Activated CD8-positive, alpha-beta memory T cell treated with anti-CD3 and anti-CD28 coated beads, Interleukin-2, amount 50 U/mL, for 48 hours (primary cell): ENCODE data around the gene IDH3B.

Experiments used
- DNase-seq: peaks from one replicate; pipeline ENCODE4 v3.0.0-alpha.2; 2020

The IDH3B gene

GRCh38 chr20:2655331-2656116, 8.5 kb downstream of the IDH3B start:
- DNase-seq = peak; percentile 53

DNA sequence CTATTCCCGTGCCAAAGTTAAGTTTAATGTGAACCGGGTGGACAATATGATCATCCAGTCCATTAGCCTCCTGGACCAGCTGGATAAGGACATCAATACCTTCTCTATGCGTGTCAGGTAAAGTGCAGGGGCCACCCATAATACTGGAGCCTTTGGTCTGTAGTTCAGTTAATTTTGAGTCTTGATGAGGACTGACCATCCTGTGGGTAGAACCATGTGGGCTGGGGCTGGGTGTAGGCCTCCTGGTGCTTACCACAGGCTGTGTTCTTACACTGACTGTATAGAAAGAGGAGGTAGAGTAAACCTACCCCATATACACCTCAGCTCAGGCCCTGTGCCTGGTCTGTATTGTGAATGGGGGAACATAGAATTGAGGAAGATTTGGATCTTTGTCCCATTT, 9.2 kb downstream of the IDH3B start:
- DNase-seq = no peak

- peak; percentile 56 for DNase-seq
Observed at GRCh38 chr20:2654384-2654822, 9.6 kb downstream of the IDH3B start.

DNA sequence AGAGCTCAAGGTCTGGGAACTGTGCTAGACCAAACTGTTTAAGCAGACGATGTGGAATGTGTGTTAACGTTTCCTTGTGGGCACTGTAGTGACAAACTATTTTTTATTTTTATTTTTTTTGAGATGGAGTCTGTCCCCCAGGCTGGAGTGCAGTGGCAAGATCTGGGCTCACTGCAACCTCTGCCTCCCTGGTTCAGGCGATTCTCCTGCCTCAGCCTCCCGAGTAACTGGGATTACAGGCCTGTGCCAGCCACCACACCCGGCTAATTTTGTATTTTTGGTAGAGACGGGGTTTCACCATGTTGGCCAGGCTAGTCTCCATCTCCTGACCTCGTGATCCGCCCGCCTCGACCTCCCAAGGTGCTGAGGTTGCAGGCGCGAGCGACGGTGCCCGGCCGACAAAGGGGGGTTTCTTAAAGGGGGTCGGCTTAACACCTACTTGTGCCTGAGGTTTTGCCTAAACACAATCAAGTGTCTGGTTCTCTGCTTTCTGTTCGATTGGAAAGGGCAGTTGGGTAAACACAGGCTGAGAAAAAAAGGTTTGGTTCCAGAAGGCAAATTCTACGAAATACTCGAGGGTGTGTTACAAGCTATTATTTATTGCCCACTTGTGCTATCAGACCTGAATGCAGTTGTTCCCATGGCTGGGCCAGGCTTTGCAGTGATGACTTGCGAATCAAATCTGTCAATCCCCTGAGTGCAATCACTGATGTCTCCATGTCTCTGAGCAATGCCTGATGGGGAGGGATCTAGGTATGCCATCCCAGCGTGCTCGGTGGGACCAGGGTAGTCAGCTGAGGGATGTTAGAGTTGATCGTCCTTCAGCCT, 10.2 kb downstream of the IDH3B start:
- DNase-seq = peak; percentile 58

GRCh38 chr20:2652724-2653555, 11.1 kb downstream of the IDH3B start:
- DNase-seq = peak; percentile 78

DNA sequence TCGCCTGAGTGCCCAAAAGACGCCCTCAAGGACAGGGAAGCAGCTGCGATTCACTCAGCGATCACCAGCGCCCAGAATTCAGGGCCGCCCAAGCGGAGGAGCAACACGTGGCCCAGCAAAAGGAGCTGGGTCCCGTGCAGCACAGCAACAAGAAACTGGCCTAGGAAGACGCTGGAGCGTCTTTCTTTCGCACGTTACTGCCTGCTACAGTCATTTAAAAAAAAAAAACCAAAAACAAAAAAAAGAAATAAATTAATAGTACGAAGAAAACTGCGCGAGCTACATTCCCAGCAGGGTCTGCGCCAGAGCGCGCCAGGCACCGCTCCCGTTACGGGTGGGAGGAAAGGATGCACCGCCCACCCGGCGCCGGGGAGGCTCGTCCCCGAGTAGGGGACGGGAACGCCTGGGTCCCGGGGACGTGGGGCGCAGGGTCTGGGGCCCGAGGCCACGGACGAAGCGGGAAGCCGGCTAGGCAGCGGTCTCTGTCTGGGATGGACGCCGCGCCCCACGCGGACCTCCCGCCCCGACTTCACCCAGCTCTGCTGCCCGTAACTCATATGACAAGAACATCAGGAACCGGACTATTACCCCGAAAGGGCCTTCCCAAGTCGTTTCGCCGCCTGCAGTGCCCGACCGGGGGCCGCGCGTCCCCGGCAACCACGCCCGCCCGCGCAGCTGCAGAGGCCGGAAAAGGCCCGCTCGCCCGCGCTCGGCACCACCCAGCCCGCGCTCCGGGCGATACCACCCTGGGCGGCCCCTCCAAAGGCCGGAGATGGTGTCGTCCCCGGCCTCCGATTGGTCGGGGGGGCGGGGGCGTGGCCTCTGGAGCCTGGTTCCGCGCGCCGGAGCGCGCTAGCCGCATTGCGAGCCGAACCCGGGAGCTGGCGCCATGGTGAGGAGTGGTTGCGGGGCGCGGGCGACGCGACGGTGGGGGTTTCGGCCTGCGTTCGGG, 12.0 kb downstream of the IDH3B start, which contains the start of gene NOP56:
NOP56 (plus strand) TSS at position 861 of the 952 bp plus-strand sequence; CDS start at position 890, 29 bp downstream.
- peak; percentile 99 for DNase-seq

DNA sequence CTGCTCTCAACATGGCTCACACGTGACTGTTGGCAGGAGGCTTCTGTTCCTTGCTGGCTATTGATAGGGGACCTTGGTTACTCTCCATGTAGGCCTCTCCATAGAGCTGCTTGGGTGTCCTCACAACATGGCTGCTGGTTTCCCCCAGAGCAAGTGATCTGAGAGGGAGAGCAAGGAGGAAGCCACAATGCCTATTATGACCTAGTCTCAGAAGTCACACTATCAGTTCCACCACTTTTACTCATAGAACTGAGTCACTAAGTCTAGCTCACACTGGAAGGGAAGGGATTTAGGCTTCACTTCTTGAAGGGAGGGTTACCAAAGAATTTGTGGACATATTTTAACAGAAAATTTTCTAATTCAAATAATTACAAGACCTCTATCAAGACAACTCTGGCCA, 20.3 kb downstream of the IDH3B start:
- no peak for DNase-seq

- DNase-seq = no peak
Observed at GRCh38 chr20:2640899-2641298, 23.1 kb downstream of the IDH3B start.

GRCh38 chr20:2640260-2640659, 23.8 kb downstream of the IDH3B start:
- no peak for DNase-seq

- no peak for DNase-seq
Observed at GRCh38 chr20:2637246-2637645, 26.8 kb downstream of the IDH3B start.

GRCh38 chr20:2633381-2633780, 30.6 kb downstream of the IDH3B start:
- no peak for DNase-seq

DNA sequence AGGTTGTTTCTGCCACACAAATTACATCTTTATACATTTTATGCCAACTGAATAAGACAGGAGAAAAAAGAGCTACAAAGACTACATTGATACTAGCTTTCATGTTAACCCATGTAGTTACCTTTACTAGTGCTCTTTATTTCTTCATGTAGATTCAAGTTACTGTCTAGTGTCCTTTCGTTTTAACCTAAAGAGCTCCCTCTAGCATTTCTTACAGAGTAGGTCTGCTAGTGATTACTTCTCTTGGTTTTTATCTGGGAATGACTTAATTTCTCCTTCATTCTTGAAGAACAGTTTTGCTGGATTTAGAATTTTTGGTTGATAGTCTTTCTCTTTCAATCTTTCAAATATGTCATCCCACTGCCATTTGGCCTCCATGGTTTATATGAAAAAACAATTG, 32.8 kb downstream of the IDH3B start:
- DNase-seq = no peak

DNA sequence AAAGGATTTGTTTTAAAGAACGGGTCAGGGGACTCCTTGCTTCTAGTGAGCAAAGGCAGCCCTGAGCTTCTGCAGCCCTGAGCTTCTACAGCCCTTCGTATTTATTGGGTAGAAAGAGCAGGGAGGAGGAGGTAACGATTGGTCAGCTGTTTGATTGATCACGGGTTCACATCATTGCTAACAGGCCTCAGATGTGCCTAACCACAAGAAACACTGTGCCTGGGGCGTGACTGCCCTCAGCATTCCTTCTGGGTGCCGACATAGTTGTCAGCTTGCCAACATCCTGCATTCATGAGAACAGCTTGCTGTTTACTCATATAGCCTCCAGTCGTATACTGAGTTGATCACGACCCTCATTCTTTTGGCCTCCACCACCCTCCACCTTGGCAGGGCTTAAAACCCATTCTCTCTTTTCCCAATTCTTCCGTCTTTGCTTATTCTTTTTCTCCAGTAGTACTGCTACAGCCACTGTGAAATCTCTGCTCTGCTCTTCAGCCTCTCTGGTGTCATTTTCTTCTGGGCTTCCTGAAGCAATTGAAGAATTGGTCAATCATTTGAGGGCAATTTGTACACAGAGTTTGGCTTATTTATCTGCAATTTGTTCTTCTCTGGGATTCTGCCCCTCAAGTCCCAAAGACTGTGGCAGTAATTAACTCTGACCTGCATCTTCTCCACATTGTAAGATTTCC, 37.0 kb downstream of the IDH3B start:
- no peak for DNase-seq

- DNase-seq = no peak
Observed at GRCh38 chr20:2625062-2625461, 39.0 kb downstream of the IDH3B start.

DNA sequence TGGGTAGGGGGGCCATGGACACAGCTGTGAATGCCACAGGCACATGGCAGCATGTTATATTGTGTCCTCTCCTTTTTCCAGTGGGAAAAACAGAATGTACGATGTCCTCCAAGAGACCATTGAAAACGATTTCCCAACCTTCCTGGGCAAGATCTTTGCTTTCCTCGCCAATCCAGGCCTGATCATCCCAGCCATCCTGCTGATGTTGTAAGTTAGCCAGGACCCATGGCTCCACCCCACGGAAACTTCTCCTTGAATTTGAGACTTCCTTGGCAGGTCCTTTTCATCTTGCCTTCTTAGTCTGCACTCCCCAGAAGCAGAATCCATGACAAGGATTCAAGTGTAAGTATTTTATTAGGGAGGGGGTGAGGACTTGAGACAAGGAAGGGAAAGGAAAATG, 39.8 kb downstream of the IDH3B start:
- DNase-seq = no peak

GRCh38 chr20:2619961-2620595, 43.9 kb downstream of the IDH3B start:
- DNase-seq = no peak

DNA sequence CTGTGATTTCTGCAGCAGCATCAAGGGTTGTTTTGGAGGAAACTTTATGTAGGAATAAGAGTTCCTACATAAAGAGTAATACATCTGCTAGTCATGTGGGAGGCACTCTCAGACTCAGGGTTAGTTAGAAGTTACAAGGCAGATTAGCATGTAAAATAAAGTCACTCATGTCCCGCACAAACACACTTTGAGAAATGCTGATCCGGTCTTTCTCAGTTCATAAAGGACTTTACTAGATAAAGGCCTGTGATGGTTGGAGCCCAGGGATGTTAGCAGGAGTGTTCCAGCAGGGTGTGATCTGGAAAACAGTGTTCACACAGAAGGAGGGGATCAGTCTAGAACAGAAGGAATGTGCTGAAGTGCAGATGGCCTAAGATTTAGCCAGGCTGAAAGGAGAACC, 44.7 kb downstream of the IDH3B start:
- DNase-seq = no peak

- DNase-seq = no peak
Observed at GRCh38 chr20:2618815-2619214, 45.2 kb downstream of the IDH3B start.

GRCh38 chr20:2617099-2617714, 46.8 kb downstream of the IDH3B start:
- DNase-seq = no peak

DNA sequence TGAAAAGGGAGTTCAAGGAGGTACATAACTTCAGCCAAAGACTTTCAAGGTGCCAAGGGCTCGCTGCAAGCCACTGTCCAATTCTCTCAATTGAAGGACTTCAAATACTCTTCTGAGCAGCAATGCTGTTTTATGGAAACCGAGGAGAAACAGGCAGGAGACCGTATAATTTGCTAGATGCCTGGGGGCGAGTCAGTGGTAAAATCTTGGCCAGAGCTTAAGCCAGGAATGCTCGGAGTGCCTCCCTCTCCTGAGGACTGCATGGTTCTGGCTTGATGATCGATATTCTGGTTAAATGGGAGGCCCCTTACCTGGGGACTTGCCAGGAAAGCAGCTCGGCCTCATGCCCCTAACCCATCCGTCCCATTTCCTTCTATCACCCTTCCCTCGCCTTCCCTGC, 47.4 kb downstream of the IDH3B start:
- no peak for DNase-seq
